H1 (cell line): ENCODE measurements around the gene SSPN. TPM values are rescaled to one million over a fixed set of nuclear protein-coding genes. Genes with fewer than 3 reads are reported as not detected.

ENCODE experiments used
- CTCF ChIA-PET: fragments of 300-600 bp; sonication (Branson Sonifier 250); formaldehyde crosslinking; loops from one replicate; lab custom pipeline; 2021; ENCODE audit not compliant: partially characterized antibody; lab: Charles Lee
- POLR2A ChIA-PET: fragments of 300-600 bp; sonication (Branson Sonifier 250); formaldehyde crosslinking; loops from one replicate; lab custom pipeline; 2021; ENCODE audit warnings: inconsistent platforms; ENCODE audit not compliant: partially characterized antibody; lab: Charles Lee
- DNase-seq, 2 experiments: peaks; one replicate each; pipeline versions ENCODE4 v3.0.0 to v3.0.0-alpha.2; 2010 to 2022; ENCODE audit warnings: low spot score in 2 of 2, low read depth in 1 of 2, mixed read lengths in 1 of 2
- FAIRE-seq: peaks from 2 replicates; lab custom pipeline; 2011; peaks lifted over from hg19 to GRCh38; lab: Jason Lieb, UNC
- H2AFZ ChIP-seq: 2 replicates; pipeline ENCODE4 v1.8.1; 2012; ENCODE audit warnings: low read length, inconsistent platforms
- H2AK5ac ChIP-seq: 2 replicates; pipeline ENCODE4 v1.6.1; 2013; ENCODE audit warnings: low read depth, low read length
- H2BK120ac ChIP-seq: replicated peaks from 2 replicates; pipeline ENCODE3; 2013; ENCODE audit warnings: low read depth, low read length, inconsistent platforms
- H2BK12ac ChIP-seq: 2 replicates; pipeline ENCODE4 v1.6.1; 2013; ENCODE audit warnings: low read depth, low read length
- H2BK15ac ChIP-seq: 2 replicates; pipeline ENCODE4 v1.6.1; 2013; ENCODE audit warnings: low read length
- H2BK20ac ChIP-seq: 2 replicates; pipeline ENCODE4 v1.6.1; 2013; ENCODE audit warnings: low read length
- H2BK5ac ChIP-seq: 2 replicates; pipeline ENCODE4 v1.6.1; 2013; ENCODE audit warnings: low read depth, low read length
- H3K14ac ChIP-seq: 2 replicates; pipeline ENCODE4 v1.6.1; 2013; ENCODE audit warnings: inconsistent platforms; ENCODE audit not compliant: insufficient read length
- H3K18ac ChIP-seq: 2 replicates; pipeline ENCODE4 v1.6.1; 2013; ENCODE audit warnings: low read length; ENCODE audit errors: extremely low read depth
- H3K23ac ChIP-seq: 2 replicates; pipeline ENCODE4 v1.6.1; 2013; ENCODE audit warnings: inconsistent platforms; ENCODE audit not compliant: insufficient read length
- H3K23me2 ChIP-seq: 2 replicates; pipeline ENCODE4 v1.6.1; 2013; ENCODE audit warnings: low read depth, low read length
- H3K27ac ChIP-seq: 2 replicates; pipeline ENCODE4 v1.6.1; 2011; ENCODE audit warnings: low read depth, low read length, inconsistent platforms
- H3K27me3 ChIP-seq, 4 experiments: replicated peaks in 1 of 4; 1 replicate in 1 of 4; 2 replicates in 3 of 4; pipeline versions ENCODE4 v1.6.1 to v1.8.1; 2011 to 2013; ENCODE audit warnings: low read length in 3 of 4, mild to moderate bottlenecking in 3 of 4, inconsistent platforms in 2 of 4, mixed read lengths in 2 of 4, moderate library complexity in 1 of 4; ENCODE audit not compliant: control insufficient read depth in 3 of 4, insufficient read depth in 3 of 4; ENCODE audit errors: extremely low read depth in 1 of 4
- H3K36me3 ChIP-seq, 4 experiments: 2 replicates each; pipeline versions ENCODE4 v1.6.1 to v1.8.1; 2011 to 2013; ENCODE audit warnings: mild to moderate bottlenecking in 4 of 4, low read length in 3 of 4, moderate library complexity in 2 of 4, control low read depth in 1 of 4, inconsistent platforms in 1 of 4; ENCODE audit not compliant: insufficient read depth in 4 of 4, control insufficient read depth in 2 of 4
- H3K4ac ChIP-seq: replicated peaks from 2 replicates; pipeline ENCODE3; 2013; ENCODE audit warnings: low read length, low read depth, mixed read lengths, inconsistent platforms; ENCODE audit not compliant: insufficient read length
- H3K4me1 ChIP-seq, 4 experiments: replicated peaks in 1 of 4; 1 replicate in 1 of 4; 2 replicates in 3 of 4; pipeline versions ENCODE4 v1.6.1 to v1.8.1; 2011 to 2013; ENCODE audit warnings: low read length in 3 of 4, inconsistent platforms in 2 of 4, mixed read lengths in 1 of 4; ENCODE audit not compliant: insufficient read depth in 4 of 4, control insufficient read depth in 3 of 4
- H3K4me2 ChIP-seq, 2 experiments: 2 replicates each; pipeline versions ENCODE4 v1.6.1 to v1.8.1; 2011 to 2013; ENCODE audit warnings: low read depth in 2 of 2, low read length in 2 of 2, control low read depth in 1 of 2, inconsistent platforms in 1 of 2, mild to moderate bottlenecking in 1 of 2; ENCODE audit not compliant: insufficient read depth in 1 of 2
- H3K4me3 ChIP-seq, 4 experiments: fragments of 200-600, 300-600 bp in 1 of 4; sonication (generic), shearing (Covaris generic), sonication (Bioruptor Twin) in 1 of 4; 2 replicates each; pipeline versions ENCODE4 v1.5.1 to v1.8.1; 2011 to 2016; ENCODE audit warnings: low read length in 4 of 4, low read depth in 3 of 4, control low read depth in 2 of 4, inconsistent platforms in 2 of 4, mild to moderate bottlenecking in 2 of 4, mixed read lengths in 1 of 4, moderate library complexity in 1 of 4; ENCODE audit not compliant: insufficient read depth in 2 of 4; ENCODE audit errors: extremely low read depth in 1 of 4
- H3K56ac ChIP-seq: replicated peaks from 2 replicates; pipeline ENCODE3; 2013; ENCODE audit warnings: low read depth, mild to moderate bottlenecking, mixed read lengths, low read length, inconsistent platforms; ENCODE audit not compliant: insufficient read length
- H3K79me1 ChIP-seq: 2 replicates; pipeline ENCODE4 v1.6.1; 2013; ENCODE audit warnings: low read depth, low read length, control low read depth
- H3K79me2 ChIP-seq, 2 experiments: 2 replicates each; pipeline versions ENCODE4 v1.6.1 to v1.8.1; 2012 to 2013; ENCODE audit warnings: low read length in 2 of 2, mild to moderate bottlenecking in 2 of 2, inconsistent platforms in 1 of 2; ENCODE audit not compliant: insufficient read depth in 2 of 2, control insufficient read depth in 1 of 2
- H3K9ac ChIP-seq, 4 experiments: replicated peaks in 1 of 4; 1 replicate in 1 of 4; 2 replicates in 3 of 4; pipeline versions ENCODE4 v1.6.1 to v1.8.1; 2011 to 2013; ENCODE audit warnings: low read depth in 3 of 4, low read length in 3 of 4, control low read depth in 2 of 4, mild to moderate bottlenecking in 2 of 4, moderate library complexity in 2 of 4, inconsistent platforms in 1 of 4; ENCODE audit errors: extremely low read depth in 1 of 4
- H3K9me3 ChIP-seq, 2 experiments: 2 replicates each; pipeline versions ENCODE4 v1.6.1 to v1.8.1; 2012 to 2013; ENCODE audit warnings: mild to moderate bottlenecking in 2 of 2, moderate library complexity in 2 of 2, control low read depth in 1 of 2, inconsistent platforms in 1 of 2, low read depth in 1 of 2, low read length in 1 of 2, mixed read lengths in 1 of 2; ENCODE audit not compliant: insufficient read depth in 2 of 2
- H4K20me1 ChIP-seq, 2 experiments: replicated peaks in 1 of 2; 2 replicates each; pipeline versions ENCODE3 to v1.8.1; 2011 to 2013; ENCODE audit warnings: inconsistent platforms in 2 of 2, low read length in 2 of 2, mild to moderate bottlenecking in 1 of 2; ENCODE audit not compliant: insufficient read depth in 2 of 2, control insufficient read depth in 1 of 2
- H4K5ac ChIP-seq: 2 replicates; pipeline ENCODE4 v1.6.1; 2013; ENCODE audit warnings: low read length, low read depth, mixed read lengths, inconsistent platforms; ENCODE audit not compliant: insufficient read length
- H4K8ac ChIP-seq: 2 replicates; pipeline ENCODE4 v1.8.0; 2013; ENCODE audit warnings: mild to moderate bottlenecking, moderate library complexity, low read length, inconsistent platforms; ENCODE audit not compliant: insufficient read depth; ENCODE audit errors: extremely low read depth
- H4K91ac ChIP-seq: replicated peaks from 2 replicates; pipeline ENCODE3; 2013; ENCODE audit warnings: low read length, mixed read lengths, inconsistent platforms; ENCODE audit not compliant: insufficient read length
- CBX5 ChIP-seq: fragments of 300-800, 300-1000 bp; sonication (generic); IDR thresholded peaks from 2 replicates; pipeline ENCODE4 v1.7.1; 2016; ENCODE audit warnings: antibody characterized with exemption, low read length, low read depth
- CBX8 ChIP-seq: fragments of 300-800, 300-1000 bp; sonication (generic); IDR thresholded peaks from 2 replicates; pipeline ENCODE4 v1.7.1; 2016; ENCODE audit warnings: low read depth, low read length, borderline replicate concordance
- EGR1 ChIP-seq: IDR thresholded peaks from 2 replicates; pipeline ENCODE4 v1.6.1; 2011; ENCODE audit warnings: low read depth, low read length, borderline replicate concordance
- EP300 ChIP-seq, 2 experiments: IDR thresholded peaks; 1 replicate in 1 of 2; 2 replicates in 1 of 2; pipeline ENCODE4 v1.6.1; 2011 to 2012; ENCODE audit warnings: low read depth in 2 of 2, low read length in 2 of 2, mild to moderate bottlenecking in 2 of 2, borderline replicate concordance in 1 of 2, inconsistent platforms in 1 of 2, moderate library complexity in 1 of 2
- KDM4A ChIP-seq: IDR thresholded peaks from one replicate; pipeline ENCODE4 v1.7.1; 2012; ENCODE audit warnings: low read depth, mild to moderate bottlenecking, moderate library complexity, low read length, inconsistent platforms; ENCODE audit not compliant: severe bottlenecking
- MAFK ChIP-seq: IDR thresholded peaks from 2 replicates; pipeline ENCODE4 v1.6.1; 2012; ENCODE audit warnings: low read depth, mild to moderate bottlenecking, improper control_type of control experiment, low read length
- NRF1 ChIP-seq: IDR thresholded peaks from 2 replicates; pipeline ENCODE4 v1.6.1; 2011; ENCODE audit warnings: mild to moderate bottlenecking, low read depth, low read length, improper control_type of control experiment
- POU5F1 ChIP-seq: IDR thresholded peaks from 2 replicates; pipeline ENCODE4 v1.6.1; 2011; ENCODE audit warnings: low read depth, mild to moderate bottlenecking, low read length, moderate library complexity
- SIX5 ChIP-seq: IDR thresholded peaks from 2 replicates; pipeline ENCODE4 v1.6.1; 2011; ENCODE audit warnings: mild to moderate bottlenecking, low read depth, low read length
- SUZ12 ChIP-seq: fragments of 200-600 bp; sonication (generic); IDR thresholded peaks from 2 replicates; pipeline ENCODE4 v1.6.1; 2012; ENCODE audit warnings: mild to moderate bottlenecking, inconsistent platforms, low read length, moderate library complexity, mixed read lengths
- TAF7 ChIP-seq: optimal IDR thresholded peaks from 2 replicates; pipeline ENCODE3; 2011; ENCODE audit warnings: low read depth, mild to moderate bottlenecking, inconsistent platforms, low read length, moderate library complexity, borderline replicate concordance
- TBP ChIP-seq: IDR thresholded peaks from 2 replicates; pipeline ENCODE4 v1.6.1; 2011; ENCODE audit warnings: low read depth, low read length, improper control_type of control experiment
- ZNF274 ChIP-seq: IDR thresholded peaks from 2 replicates; pipeline ENCODE4 v1.7.0; 2012; ENCODE audit warnings: low read length, borderline replicate concordance; ENCODE audit errors: extremely low read depth
- WGBS, 2 experiments: shearing (Covaris generic) in 1 of 2; methylation state at CpG; one replicate each; pipeline versions ENCODE4 v1.1.6 to v1.1.7; 2013 to 2015; ENCODE audit warnings: low lambda C conversion rate in 2 of 2, mixed read lengths in 2 of 2, inconsistent platforms in 1 of 2, low coverage in 1 of 2, missing lambda C conversion rate in 1 of 2; ENCODE audit not compliant: insufficient replicate concordance in 2 of 2, insufficient coverage in 1 of 2, insufficient read length in 1 of 2; ENCODE audit errors: extremely low coverage in 1 of 2, missing lambda C conversion rate in 1 of 2; 5-methylcytosine and 5-hydroxymethylcytosine counted together
- polyA plus RNA-seq, 7 experiments: library from polyadenylated mRNA; depleted of rRNA in 3 of 7; stranded (reverse) in 5 of 7; unstranded in 2 of 7; fragments of >200 nt in 5 of 7; fragments of 200-250 nt in 2 of 7; gene quantifications; 1 replicate in 5 of 7; 2 replicates in 1 of 7; 4 replicates in 1 of 7; pipeline versions ENCODE4 v1.2.1 to v1.2.3, GENCODE V29; 2011 to 2013; ENCODE audit warnings: missing spikeins in 2 of 7, mixed read lengths in 2 of 7
- total RNA-seq: library from RNA; stranded (reverse); fragmentation: NEBNext Ultra II Directional; extraction: Animal tissue kit (Norgen Biotek cat#: 25700); gene quantifications from 2 replicates; pipeline ENCODE4 v1.2.1, GENCODE V29; 2021

The SSPN gene
- total and polyA plus RNA-seq, 2 of the 8 experiments (the other 6 are each of a cell fraction or from before 2014, with no cell fraction given): 0.86 to 1.8 TPM

GRCh38 chr12:26162905-26163304, 32.5 kb upstream of the SSPN start:
- Histone ChIP-seq H3K4me1 (no peaks in the 10 kb centered on the region), H2AFZ (no peak overlapping the region), H3K4me2 (no peak overlapping the region)

More at GRCh38 chr12:26162905-26163304, 32.5 kb upstream of the SSPN start:
- H3K9me3 ChIP-seq: no peaks in the 10 kb centered on the region
- no peak overlapping the region for H2BK12ac ChIP-seq
- H3K14ac ChIP-seq: no peak overlapping the region
- no peak overlapping the region for H2BK120ac ChIP-seq
- no peak overlapping the region for H3K4me3 ChIP-seq
- no peak overlapping the region for H3K4ac ChIP-seq
- H3K79me2 ChIP-seq: no peaks in the 10 kb centered on the region
- H3K23me2 ChIP-seq: no peaks in the 10 kb centered on the region; the same call in 1 of the 2 replicates
- no peak for FAIRE-seq
- H2BK5ac ChIP-seq: no peak overlapping the region
- no peak overlapping the region for H4K91ac ChIP-seq
- H4K20me1 ChIP-seq: no peaks in the 10 kb centered on the region
- POLR2A ChIA-PET: no interaction called here
- H2AK5ac ChIP-seq: no peak overlapping the region
- H3K9ac ChIP-seq: no peak overlapping the region
- TF ChIP-seq KDM4A (no peak), TAF7 (no peak), POU5F1 (no peak), MAFK (no peak), SIX5 (no peak), EGR1 (no peak), ZNF274 (no peak), EP300 (IDR thresholded peaks at IDR 0.05; ENCODE audit: borderline replicate concordance in 1 of 2, low read depth in 2 of 2, low read length in 2 of 2) (no peak), CBX8 (no peak), TBP (no peak), SUZ12 (no peak), NRF1 (no peak), CBX5 (no peak)
- H4K8ac ChIP-seq: no peak overlapping the region
- CTCF ChIA-PET: interaction anchor here (1.2 kb wide), 1 partner anchor 9 kb away, joined by 4 read pairs; no protein-coding TSS in a partner anchor
- no peak overlapping the region for H2BK15ac ChIP-seq
- H3K23ac ChIP-seq: no peak overlapping the region
- WGBS, 2 experiments: 76% methylated on average over 4 of the region's 4 CpGs; no CpG with 5 or more reads in 1 of the 2 experiments
- H3K79me1 ChIP-seq: no peaks in the 10 kb centered on the region
- H4K5ac ChIP-seq: no peak overlapping the region
- no peak overlapping the region for H2BK20ac ChIP-seq
- H3K36me3 ChIP-seq: no peaks in the 10 kb centered on the region
- H3K18ac ChIP-seq: no peak overlapping the region
- no peak overlapping the region for H3K27ac ChIP-seq
- H3K27me3 ChIP-seq: no peaks in the 10 kb centered on the region
- no peak for DNase-seq
- H3K56ac ChIP-seq: no peak overlapping the region
